OCI-LY7 (cell line): ENCODE measurements around the gene RASGRP2. TPM values are rescaled to one million over a fixed set of nuclear protein-coding genes. Genes with fewer than 3 reads are reported as not detected.
A peak's percentile ranks its signal among the peaks of the same experiment; 100 is the strongest.

ENCODE experiments used
- BruUV-seq: library from RNA; stranded (reverse); fragments of 400-500 nt; replicated peaks from 2 replicates; lab custom pipeline; 2021; lab: Mats Ljungman, UMichigan
- CTCF ChIA-PET: fragments of 300-600 bp; sonication (Branson Sonifier 250); formaldehyde crosslinking; loops from one replicate; lab custom pipeline; 2022; ENCODE audit warnings: antibody characterized with exemption; ENCODE audit not compliant: unreplicated experiment; lab: Charles Lee
- POLR2A ChIA-PET: fragments of 300-600 bp; sonication (Branson Sonifier 250); formaldehyde crosslinking; loops from one replicate; lab custom pipeline; 2022; ENCODE audit warnings: antibody characterized with exemption; lab: Charles Lee
- DNase-seq: peaks from one replicate; pipeline ENCODE4 v3.0.0-alpha.2; 2015; ENCODE audit warnings: low spot score
- H2AFZ ChIP-seq: fragments of 200-600 bp; sonication (generic), shearing (Covaris generic); 2 replicates; pipeline ENCODE4 v1.6.1; 2014; ENCODE audit warnings: mild to moderate bottlenecking, antibody characterized with exemption, low read length, moderate library complexity
- H3K27ac ChIP-seq: fragments of 200-600 bp; sonication (generic); 2 replicates; pipeline ENCODE4 v1.5.1; 2014; ENCODE audit warnings: mixed run types, low read depth, mild to moderate bottlenecking, moderate library complexity, low read length, inconsistent platforms; ENCODE audit not compliant: poor library complexity, severe bottlenecking
- H3K36me3 ChIP-seq: fragments of 200-600 bp; sonication (generic); 2 replicates; pipeline ENCODE4 v1.6.1; 2014; ENCODE audit warnings: mild to moderate bottlenecking, antibody characterized with exemption, low read length, moderate library complexity, mixed read lengths; ENCODE audit not compliant: insufficient read depth
- H3K4me1 ChIP-seq: fragments of 200-600 bp; sonication (generic); 2 replicates; pipeline ENCODE4 v1.5.1; 2014; ENCODE audit warnings: mild to moderate bottlenecking, low read length; ENCODE audit not compliant: insufficient read depth, poor library complexity, severe bottlenecking
- H3K4me2 ChIP-seq: fragments of 200-600 bp; sonication (generic); 2 replicates; pipeline ENCODE4 v1.6.1; 2014; ENCODE audit warnings: mild to moderate bottlenecking, low read length
- H3K4me3 ChIP-seq: fragments of 200-600 bp; sonication (generic); 2 replicates; pipeline ENCODE4 v1.5.1; 2014; ENCODE audit warnings: mild to moderate bottlenecking, low read depth, low read length; ENCODE audit not compliant: poor library complexity, severe bottlenecking
- H3K79me2 ChIP-seq: fragments of 200-600 bp; sonication (generic); 2 replicates; pipeline ENCODE4 v1.6.1; 2016; ENCODE audit warnings: low read depth, mild to moderate bottlenecking, low read length, moderate library complexity, mixed read lengths; ENCODE audit not compliant: insufficient read depth
- H3K9me2 ChIP-seq: fragments of 200-600 bp; sonication (generic); 2 replicates; pipeline ENCODE4 v1.6.1; 2016; ENCODE audit warnings: mild to moderate bottlenecking, low read length, mixed read lengths; ENCODE audit not compliant: insufficient read depth
- H3K9me3 ChIP-seq: fragments of 200-600 bp; sonication (generic); 2 replicates; pipeline ENCODE4 v1.6.1; 2014; ENCODE audit warnings: mild to moderate bottlenecking, mixed run types, low read length, mixed read lengths
- H4K20me1 ChIP-seq: fragments of 200-600 bp; sonication (generic); 2 replicates; pipeline ENCODE4 v1.6.1; 2014; ENCODE audit warnings: mild to moderate bottlenecking, antibody characterized with exemption, low read length, moderate library complexity, mixed read lengths; ENCODE audit not compliant: insufficient read depth
- EZH2phosphoT487 ChIP-seq: fragments of 200-600 bp; sonication (generic); IDR thresholded peaks from 2 replicates; pipeline ENCODE4 v1.6.1; 2018; ENCODE audit warnings: low read depth, borderline replicate concordance, mild to moderate bottlenecking, mixed run types, antibody characterized with exemption, low read length, moderate library complexity, mixed read lengths
- intact Hi-C: fragments of 100-400 bp; cut with micrococcal nuclease; formaldehyde crosslinking; loops from one replicate; pipeline ENCODE4 v1.10.0; 2022; ENCODE audit not compliant: unreplicated experiment
- total RNA-seq, 2 experiments: library from RNA; depleted of rRNA in 1 of 2; stranded (reverse); fragments of >200 nt in 1 of 2; shearing (Covaris generic) in 1 of 2; gene quantifications; 2 replicates each; pipeline ENCODE4 v1.2.3, GENCODE V29; 2014 to 2022
- TF ChIP-seq, protein P1 (sequence below): fragments of 200-600 bp; sonication (generic); conservative IDR thresholded peaks from 2 replicates; pipeline ENCODE4 v1.5.1; 2014; ENCODE audit warnings: mild to moderate bottlenecking, antibody characterized with exemption, low read length, moderate library complexity, mixed read lengths

RASGRP2 gene
- total RNA-seq, 2 experiments from 2014 or later: 127 to 195 TPM

DNA sequence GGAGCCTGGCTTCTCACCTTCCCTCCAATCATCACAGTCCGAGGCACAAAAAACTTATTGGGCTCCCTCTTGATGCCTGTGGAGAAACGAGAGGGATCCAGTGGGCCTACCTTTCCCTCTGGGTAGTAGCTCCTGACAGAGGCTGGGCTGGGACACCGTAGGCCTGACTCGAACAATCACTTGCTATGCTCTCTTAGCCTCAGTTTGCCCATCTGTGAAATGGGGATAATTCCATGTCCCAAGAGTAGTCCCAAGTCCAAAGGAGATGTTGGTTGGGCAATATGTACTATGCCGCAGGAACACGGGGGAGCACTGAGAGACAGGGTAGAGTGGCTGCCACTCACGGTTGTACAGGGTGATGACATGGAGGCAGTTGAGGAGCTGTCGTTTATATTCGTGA, 7.6 kb upstream of the RASGRP2 start:
- BruUV-seq: no TSS peak
- no peak for DNase-seq
- Histone ChIP-seq H3K36me3 (no peaks in the 10 kb centered on the region), H3K79me2 (no peaks in the 10 kb centered on the region), H3K4me2 (no peak overlapping the region), H3K27ac (no peak overlapping the region), H3K9me2 (no peaks in the 10 kb centered on the region), H3K4me3 (no peak overlapping the region), H3K9me3 (no peaks in the 10 kb centered on the region), H2AFZ (no peak overlapping the region), H3K4me1 (peaks cover 14% of the 10 kb centered on the region), H4K20me1 (no peaks in the 10 kb centered on the region)
- intact Hi-C loops: no loop called here
- POLR2A ChIA-PET: no interaction called here
- CTCF ChIA-PET: no interaction called here
- TF ChIP-seq, protein P1, sequence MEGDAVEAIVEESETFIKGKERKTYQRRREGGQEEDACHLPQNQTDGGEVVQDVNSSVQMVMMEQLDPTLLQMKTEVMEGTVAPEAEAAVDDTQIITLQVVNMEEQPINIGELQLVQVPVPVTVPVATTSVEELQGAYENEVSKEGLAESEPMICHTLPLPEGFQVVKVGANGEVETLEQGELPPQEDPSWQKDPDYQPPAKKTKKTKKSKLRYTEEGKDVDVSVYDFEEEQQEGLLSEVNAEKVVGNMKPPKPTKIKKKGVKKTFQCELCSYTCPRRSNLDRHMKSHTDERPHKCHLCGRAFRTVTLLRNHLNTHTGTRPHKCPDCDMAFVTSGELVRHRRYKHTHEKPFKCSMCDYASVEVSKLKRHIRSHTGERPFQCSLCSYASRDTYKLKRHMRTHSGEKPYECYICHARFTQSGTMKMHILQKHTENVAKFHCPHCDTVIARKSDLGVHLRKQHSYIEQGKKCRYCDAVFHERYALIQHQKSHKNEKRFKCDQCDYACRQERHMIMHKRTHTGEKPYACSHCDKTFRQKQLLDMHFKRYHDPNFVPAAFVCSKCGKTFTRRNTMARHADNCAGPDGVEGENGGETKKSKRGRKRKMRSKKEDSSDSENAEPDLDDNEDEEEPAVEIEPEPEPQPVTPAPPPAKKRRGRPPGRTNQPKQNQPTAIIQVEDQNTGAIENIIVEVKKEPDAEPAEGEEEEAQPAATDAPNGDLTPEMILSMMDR: no peak
- TF ChIP-seq EZH2phosphoT487: no peak

DNA sequence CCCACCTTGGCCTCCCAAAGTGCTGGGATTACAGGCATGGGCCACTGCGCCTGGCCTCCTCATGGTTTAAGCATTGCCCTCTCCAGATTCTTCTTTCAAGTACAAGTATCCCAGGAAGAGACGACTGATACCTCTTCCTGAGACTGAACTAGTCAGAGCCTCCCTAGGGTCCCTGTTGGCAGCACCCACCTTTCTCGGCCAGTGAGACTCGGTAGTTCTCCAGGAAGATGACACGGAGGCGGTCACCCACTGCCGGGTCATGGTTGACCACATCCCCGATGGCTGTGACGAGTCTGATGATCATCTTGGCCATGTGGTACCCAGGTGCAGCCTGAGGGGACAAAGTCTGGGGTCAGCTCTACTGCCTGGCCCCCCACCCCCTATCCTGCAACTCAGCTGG, 7.2 kb upstream of the RASGRP2 start:
- intact Hi-C loops: no loop called here
- ChIA-PET POLR2A (no interaction called here), CTCF (no interaction called here)
- no TSS peak for BruUV-seq
- DNase-seq: no peak
- TF ChIP-seq, protein P1: no peak; the same call in 1 of the 2 replicates
- no peak for TF ChIP-seq EZH2phosphoT487
- Histone ChIP-seq H2AFZ (no peak overlapping the region), H4K20me1 (no peaks in the 10 kb centered on the region), H3K4me2 (no peak overlapping the region), H3K27ac (no peak overlapping the region), H3K9me3 (no peaks in the 10 kb centered on the region), H3K79me2 (no peaks in the 10 kb centered on the region), H3K36me3 (no peaks in the 10 kb centered on the region), H3K4me3 (no peak overlapping the region), H3K4me1 (peaks cover 19% of the 10 kb centered on the region), H3K9me2 (no peaks in the 10 kb centered on the region)

DNA sequence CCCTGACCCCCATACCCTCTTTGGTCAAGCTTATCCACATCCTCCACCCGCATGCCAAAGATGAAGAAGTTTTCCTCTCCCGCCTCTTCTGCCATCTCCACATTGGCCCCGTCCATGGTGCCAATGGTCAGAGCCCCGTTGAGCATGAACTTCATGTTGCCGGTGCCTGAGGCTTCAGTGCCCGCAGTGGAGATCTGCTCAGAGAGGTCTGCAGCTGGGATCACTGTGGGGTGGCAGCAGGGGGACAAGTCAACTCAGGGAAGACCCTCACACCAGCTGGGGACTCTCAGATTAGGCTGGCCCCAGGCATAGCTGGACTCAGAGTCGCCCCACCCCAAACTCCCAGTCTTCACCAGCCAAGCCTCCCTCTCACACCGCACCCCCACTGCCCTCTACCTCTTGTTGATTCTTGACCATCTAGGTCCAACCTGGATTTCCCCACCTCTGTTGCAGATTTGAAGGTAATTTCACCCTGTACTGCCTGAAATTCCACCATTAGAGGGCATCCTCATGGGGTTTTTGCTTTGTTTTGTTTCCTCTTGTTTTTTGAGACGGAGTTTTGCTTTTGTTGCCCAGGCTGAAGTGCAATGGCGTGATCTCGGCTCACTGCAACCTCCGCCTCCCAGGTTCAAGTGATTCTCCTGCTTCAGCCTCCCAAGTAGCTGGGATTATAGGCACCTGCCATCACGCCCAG, 6.6 kb upstream of the RASGRP2 start:
- Histone ChIP-seq H3K27ac (no peak overlapping the region), H3K4me2 (no peak overlapping the region), H3K9me3 (no peaks in the 10 kb centered on the region), H3K4me1 (peaks cover 24% of the 10 kb centered on the region), H2AFZ (no peak overlapping the region), H3K9me2 (no peaks in the 10 kb centered on the region), H3K4me3 (no peak overlapping the region), H3K79me2 (no peaks in the 10 kb centered on the region), H4K20me1 (no peaks in the 10 kb centered on the region), H3K36me3 (no peaks in the 10 kb centered on the region)
- BruUV-seq: no TSS peak
- ChIA-PET POLR2A (interaction anchor here (0.7 kb wide), 1 partner anchor 180 kb away, joined by 4 read pairs; no protein-coding TSS in a partner anchor), CTCF (no interaction called here)
- no peak for DNase-seq
- TF ChIP-seq, protein P1: peak; percentile 49
- no peak for TF ChIP-seq EZH2phosphoT487
- intact Hi-C loops: no loop called here
